Neural crest cell (in vitro differentiated cells): ENCODE data around the gene SUCLG2. TPM values are rescaled to one million over a fixed set of nuclear protein-coding genes. Genes with fewer than 3 reads are reported as not detected.

ENCODE experiments used
- DNase-seq: peaks from one replicate; pipeline ENCODE4 v3.0.0; 2021; ENCODE audit warnings: low read depth, mixed read lengths, low spot score
- H3K27ac Mint-ChIP-seq: one replicate; pipeline ENCODE4 v1.8.0; 2021; ENCODE audit warnings: mild to moderate bottlenecking, mixed read lengths; ENCODE audit not compliant: unreplicated experiment
- H3K27me3 Mint-ChIP-seq: 2 replicates; pipeline ENCODE4 v1.8.0; 2021; ENCODE audit warnings: low read depth, mild to moderate bottlenecking, mixed read lengths
- H3K36me3 Mint-ChIP-seq: 2 replicates; pipeline ENCODE4 v1.8.0; 2021; ENCODE audit warnings: low read depth, mild to moderate bottlenecking, mixed read lengths
- H3K4me1 Mint-ChIP-seq: 2 replicates; pipeline ENCODE4 v1.8.0; 2021; ENCODE audit warnings: mixed read lengths
- H3K4me3 Mint-ChIP-seq: one replicate; pipeline ENCODE4 v1.8.0; 2021; ENCODE audit warnings: mild to moderate bottlenecking, mixed read lengths
- H3K9me3 Mint-ChIP-seq: 2 replicates; pipeline ENCODE4 v1.8.0; 2021; ENCODE audit warnings: mixed read lengths
- total RNA-seq: library from RNA; stranded (reverse); gene quantifications from 2 replicates; pipeline ENCODE4 v1.2.1, GENCODE V29; 2021
- TF ChIP-seq, protein P1 (sequence below): fragments of 200-600 bp; sonication (generic); conservative IDR thresholded peaks from 2 replicates; pipeline ENCODE4 v1.5.0; 2021; ENCODE audit warnings: antibody characterized with exemption, mild to moderate bottlenecking

The SUCLG2 gene
- total RNA-seq, 1 donor from 2014 or later: 36.4 TPM

DNA sequence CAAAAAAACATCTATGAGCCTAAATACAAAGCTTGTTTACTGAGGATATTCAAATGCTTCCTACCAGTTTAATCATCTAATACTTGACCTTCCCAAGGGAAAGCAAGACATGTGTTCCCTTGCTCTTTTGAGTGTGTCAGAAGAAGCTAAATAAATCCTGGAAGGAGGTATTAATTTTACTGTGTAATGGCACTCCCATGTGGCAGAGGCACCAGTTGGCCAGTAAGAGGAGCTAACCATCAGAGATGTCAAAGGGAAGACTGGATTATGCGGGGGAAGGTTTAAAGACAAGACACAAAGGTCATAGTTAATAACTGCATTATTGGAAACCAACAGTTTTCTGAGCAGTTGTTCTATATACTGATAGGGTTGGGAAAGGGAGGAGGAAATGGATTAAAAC lies 125.1 kb downstream of the SUCLG2 start:
- Mint-ChIP-seq H3K36me3 (peaks cover 22% of the 10 kb centered on the region), H3K4me1 (peaks cover 19% of the 10 kb centered on the region), H3K9me3 (no peaks in the 10 kb centered on the region), H3K4me3 (no peak overlapping the region), H3K27me3 (no peaks in the 10 kb centered on the region), H3K27ac (no peak overlapping the region)
- no peak for DNase-seq
- TF ChIP-seq, protein P1, sequence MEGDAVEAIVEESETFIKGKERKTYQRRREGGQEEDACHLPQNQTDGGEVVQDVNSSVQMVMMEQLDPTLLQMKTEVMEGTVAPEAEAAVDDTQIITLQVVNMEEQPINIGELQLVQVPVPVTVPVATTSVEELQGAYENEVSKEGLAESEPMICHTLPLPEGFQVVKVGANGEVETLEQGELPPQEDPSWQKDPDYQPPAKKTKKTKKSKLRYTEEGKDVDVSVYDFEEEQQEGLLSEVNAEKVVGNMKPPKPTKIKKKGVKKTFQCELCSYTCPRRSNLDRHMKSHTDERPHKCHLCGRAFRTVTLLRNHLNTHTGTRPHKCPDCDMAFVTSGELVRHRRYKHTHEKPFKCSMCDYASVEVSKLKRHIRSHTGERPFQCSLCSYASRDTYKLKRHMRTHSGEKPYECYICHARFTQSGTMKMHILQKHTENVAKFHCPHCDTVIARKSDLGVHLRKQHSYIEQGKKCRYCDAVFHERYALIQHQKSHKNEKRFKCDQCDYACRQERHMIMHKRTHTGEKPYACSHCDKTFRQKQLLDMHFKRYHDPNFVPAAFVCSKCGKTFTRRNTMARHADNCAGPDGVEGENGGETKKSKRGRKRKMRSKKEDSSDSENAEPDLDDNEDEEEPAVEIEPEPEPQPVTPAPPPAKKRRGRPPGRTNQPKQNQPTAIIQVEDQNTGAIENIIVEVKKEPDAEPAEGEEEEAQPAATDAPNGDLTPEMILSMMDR: no peak

DNA sequence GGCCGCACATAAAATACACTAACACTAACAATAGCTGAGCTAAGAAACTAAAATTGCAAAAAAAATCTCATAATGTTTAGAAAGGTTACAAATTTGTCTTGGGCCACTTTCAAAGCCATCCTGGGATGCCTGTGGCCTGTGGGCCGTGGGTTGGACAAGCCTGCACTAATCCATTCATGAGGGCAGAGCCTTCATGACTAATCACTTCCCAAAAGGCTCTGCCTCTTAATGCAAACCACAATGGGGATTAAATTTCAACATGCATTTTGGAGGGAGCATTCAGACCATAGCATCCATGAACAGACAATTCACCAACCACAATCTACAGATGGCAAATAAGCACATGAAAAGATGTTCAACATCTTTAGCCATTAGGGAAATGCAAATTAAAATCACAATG lies 128.2 kb downstream of the SUCLG2 start:
- TF ChIP-seq, protein P1: no peak
- Mint-ChIP-seq H3K27me3 (no peaks in the 10 kb centered on the region), H3K27ac (no peak overlapping the region), H3K4me3 (no peak overlapping the region), H3K4me1 (peaks cover 11% of the 10 kb centered on the region), H3K36me3 (peaks cover 17% of the 10 kb centered on the region), H3K9me3 (no peaks in the 10 kb centered on the region)
- DNase-seq: no peak

DNA sequence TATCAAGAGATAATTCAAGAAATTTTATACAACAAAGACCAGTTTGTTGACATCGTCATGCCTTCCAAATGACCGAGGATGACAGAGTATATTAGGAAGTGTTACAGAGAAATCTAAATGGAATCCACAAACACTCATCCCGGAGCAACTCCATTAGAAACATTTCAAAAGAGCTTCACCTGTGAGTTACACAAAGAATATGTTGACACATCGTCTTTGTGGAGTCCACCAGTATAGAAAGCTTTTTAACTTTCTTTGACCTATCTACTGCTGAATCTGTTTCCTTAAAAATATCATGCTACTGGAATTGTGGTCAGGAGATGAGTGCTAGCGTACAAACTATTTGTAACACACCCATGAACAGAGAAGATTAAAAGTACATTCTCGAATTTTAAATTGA lies 130.4 kb downstream of the SUCLG2 start:
- no peaks in the 10 kb centered on the region for H3K9me3 Mint-ChIP-seq
- no peak for DNase-seq
- no peak overlapping the region for H3K27ac Mint-ChIP-seq
- H3K4me3 Mint-ChIP-seq: no peak overlapping the region
- H3K36me3 Mint-ChIP-seq: peaks cover 18% of the 10 kb centered on the region
- peaks cover 5% of the 10 kb centered on the region for H3K4me1 Mint-ChIP-seq
- H3K27me3 Mint-ChIP-seq: no peaks in the 10 kb centered on the region
- TF ChIP-seq, protein P1: no peak

DNA sequence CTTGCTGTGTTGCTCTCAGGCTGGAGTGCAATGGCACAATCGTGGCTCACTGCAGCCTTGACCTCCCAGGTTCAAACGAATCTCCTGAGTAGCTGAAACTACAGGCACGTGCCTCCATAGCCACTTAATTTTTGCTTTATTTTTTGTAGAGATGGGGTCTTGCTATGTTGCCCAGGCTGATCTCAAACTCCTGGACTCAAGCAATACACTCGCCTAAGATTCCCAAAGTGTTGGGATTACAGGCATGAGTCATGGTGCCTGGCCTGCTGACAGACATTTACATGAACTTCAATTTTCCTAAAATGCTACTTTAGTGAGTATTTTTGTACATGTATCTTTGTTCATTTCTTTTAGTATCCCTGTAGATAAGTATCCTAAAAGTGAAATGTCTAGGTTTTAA lies 132.3 kb downstream of the SUCLG2 start:
- TF ChIP-seq, protein P1: no peak
- H3K27me3 Mint-ChIP-seq: no peaks in the 10 kb centered on the region
- peaks cover 14% of the 10 kb centered on the region for H3K36me3 Mint-ChIP-seq
- no peak overlapping the region for H3K27ac Mint-ChIP-seq
- no peaks in the 10 kb centered on the region for H3K9me3 Mint-ChIP-seq
- H3K4me1 Mint-ChIP-seq: no peaks in the 10 kb centered on the region
- H3K4me3 Mint-ChIP-seq: no peak overlapping the region
- DNase-seq: no peak

DNA sequence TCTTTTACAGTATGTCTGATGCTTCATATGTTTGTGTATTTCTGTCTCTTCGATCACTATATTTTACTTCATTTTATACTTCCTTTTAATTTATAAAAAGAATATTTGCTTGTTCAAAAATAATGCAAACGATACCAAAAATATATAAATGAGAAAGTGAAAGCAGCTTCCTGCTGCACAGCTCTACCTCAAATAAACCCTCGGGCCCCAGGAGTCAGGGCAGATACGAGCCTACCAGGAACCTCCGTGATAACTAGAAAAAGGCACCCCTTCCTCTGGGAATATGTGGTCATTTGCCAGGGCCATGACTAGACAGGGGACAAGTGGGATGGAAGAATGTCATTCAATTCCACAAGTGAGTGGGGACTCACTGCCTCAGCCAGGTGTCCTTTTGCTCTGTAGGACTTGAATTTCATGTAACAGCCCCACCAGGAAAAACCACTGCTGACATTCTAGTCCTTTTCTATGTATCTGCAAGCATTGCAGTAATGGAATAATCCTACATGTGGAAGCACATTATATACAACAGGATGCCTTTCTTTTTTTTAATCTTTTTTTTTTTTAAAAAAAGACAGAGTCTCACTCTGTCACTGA lies 133.3 kb downstream of the SUCLG2 start:
- no peak overlapping the region for H3K4me3 Mint-ChIP-seq
- no peaks in the 10 kb centered on the region for H3K4me1 Mint-ChIP-seq
- H3K27ac Mint-ChIP-seq: no peak overlapping the region
- DNase-seq: no peak
- no peaks in the 10 kb centered on the region for H3K9me3 Mint-ChIP-seq
- TF ChIP-seq, protein P1: no peak
- peaks cover 10% of the 10 kb centered on the region for H3K36me3 Mint-ChIP-seq
- no peaks in the 10 kb centered on the region for H3K27me3 Mint-ChIP-seq
